GM12878 (cell line): ENCODE measurements around the gene BSCL2. TPM values are rescaled to one million over a fixed set of nuclear protein-coding genes. Genes with fewer than 3 reads are reported as not detected.

ENCODE experiments used
- BCL3 ChIP-seq: IDR thresholded peaks from 2 replicates; pipeline ENCODE4 v1.6.1; 2011; ENCODE audit warnings: borderline replicate concordance, low read depth, mild to moderate bottlenecking, moderate library complexity, low read length; ENCODE audit not compliant: insufficient read depth, poor library complexity, severe bottlenecking
- CHD1 ChIP-seq: IDR thresholded peaks from 2 replicates; pipeline ENCODE4 v1.6.1; 2012; ENCODE audit warnings: low read depth, low read length, improper control_type of control experiment
- ETV6 ChIP-seq, 2 experiments: fragments of 450-650 bp in 1 of 2; IDR thresholded peaks in 1 of 2; conservative IDR thresholded peaks in 1 of 2; 2 replicates each; pipeline ENCODE4 v1.6.1; 2014; ENCODE audit warnings: antibody characterized with exemption in 1 of 2, borderline replicate concordance in 1 of 2, low read depth in 1 of 2, mild to moderate bottlenecking in 1 of 2, moderate library complexity in 1 of 2
- FOXM1 ChIP-seq: IDR thresholded peaks from 2 replicates; pipeline ENCODE4 v1.6.1; 2012; ENCODE audit warnings: low read depth, mild to moderate bottlenecking, inconsistent platforms, low read length, moderate library complexity
- GABPA ChIP-seq: IDR thresholded peaks from 2 replicates; pipeline ENCODE4 v1.6.1; 2014; ENCODE audit warnings: antibody characterized with exemption, low read depth, mild to moderate bottlenecking, inconsistent platforms
- IKZF2 ChIP-seq, 2 experiments: fragments of 450-650 bp; IDR thresholded peaks; 2 replicates each; pipeline ENCODE4 v1.6.1; 2017; ENCODE audit warnings: mild to moderate bottlenecking in 2 of 2, moderate library complexity in 2 of 2
- JUND ChIP-seq: IDR thresholded peaks from 2 replicates; pipeline ENCODE4 v1.6.1; 2012; ENCODE audit warnings: low read depth, mild to moderate bottlenecking, low read length, improper control_type of control experiment, moderate library complexity
- MEF2B ChIP-seq: fragments of 450-650 bp; IDR thresholded peaks from 2 replicates; pipeline ENCODE4 v1.6.1; 2018; ENCODE audit warnings: mild to moderate bottlenecking, moderate library complexity; ENCODE audit not compliant: partially characterized antibody, poor library complexity, severe bottlenecking
- NFXL1 ChIP-seq: fragments of 450-650 bp; IDR thresholded peaks from 2 replicates; pipeline ENCODE4 v1.6.1; 2017; ENCODE audit warnings: antibody characterized with exemption, mild to moderate bottlenecking, borderline replicate concordance
- NKRF ChIP-seq: fragments of 450-650 bp; conservative IDR thresholded peaks from 2 replicates; pipeline ENCODE4 v1.6.1; 2017; ENCODE audit warnings: mild to moderate bottlenecking, moderate library complexity
- NR2C1 ChIP-seq: fragments of 450-650 bp; IDR thresholded peaks from 2 replicates; pipeline ENCODE4 v1.6.1; 2017; ENCODE audit warnings: antibody characterized with exemption, mild to moderate bottlenecking, moderate library complexity
- REST ChIP-seq: IDR thresholded peaks from 2 replicates; pipeline ENCODE4 v1.6.1; 2012; ENCODE audit warnings: mild to moderate bottlenecking, low read depth, low read length
- SMAD1 ChIP-seq: fragments of 450-650 bp; IDR thresholded peaks from 2 replicates; pipeline ENCODE4 v1.6.1; 2018; ENCODE audit warnings: mild to moderate bottlenecking, low read depth; ENCODE audit not compliant: partially characterized antibody
- SREBF1 ChIP-seq: IDR thresholded peaks from 2 replicates; pipeline ENCODE4 v1.6.1; 2012; ENCODE audit warnings: mild to moderate bottlenecking, low read length
- TAF1 ChIP-seq: IDR thresholded peaks from 2 replicates; pipeline ENCODE4 v1.6.1; 2011; ENCODE audit warnings: mild to moderate bottlenecking, low read depth, low read length, borderline replicate concordance
- WRNIP1 ChIP-seq: IDR thresholded peaks from 2 replicates; pipeline ENCODE4 v1.6.1; 2011; ENCODE audit warnings: low read depth, low read length, improper control_type of control experiment, borderline replicate concordance
- ZNF687 ChIP-seq: fragments of 450-650 bp; IDR thresholded peaks from 2 replicates; pipeline ENCODE4 v1.6.1; 2017; ENCODE audit warnings: mild to moderate bottlenecking, moderate library complexity
- polyA plus RNA-seq, 11 experiments: library from polyadenylated mRNA; depleted of rRNA in 4 of 11; unstranded in 6 of 11; stranded (reverse) in 5 of 11; fragments of >200 nt; fragmentation: Nextera tagmentation in 4 of 11; fragmentation: Illumina TruSeq in 1 of 11; extraction: Ambion mirVana in 4 of 11; extraction: Trizol in 1 of 11; gene quantifications; 1 replicate in 1 of 11; 2 replicates in 10 of 11; pipeline versions ENCODE4 v1.2.1 to v1.2.3, GENCODE V29; 2011 to 2016; ENCODE audit warnings: inconsistent platforms in 2 of 11, missing spikeins in 2 of 11, low read depth in 1 of 11
- total RNA-seq, 4 experiments: library from RNA; depleted of rRNA in 3 of 4; stranded (reverse); fragments of >200 nt in 3 of 4; fragmentation: Illumina TruSeq in 1 of 4; extraction: Trizol in 1 of 4; gene quantifications; 2 replicates each; pipeline versions ENCODE4 v1.2.1 to v1.2.3, GENCODE V29; 2013 to 2021

BSCL2 gene
- total and polyA plus RNA-seq, 10 of the 15 experiments (the other 5 are each of a cell fraction or from before 2014, with no cell fraction given): 12.3 to 57.9 (median 21.8) TPM

GRCh38 chr11:62709247-62710000, 2.2 kb upstream of the BSCL2 start (continued):
- TF ChIP-seq REST: no peak
- 0 out of 2 replicates have a peak, but pooled peaks have one; percentile 71 for TF ChIP-seq CHD1
- 0 out of 2 replicates have a peak, but pooled peaks have one; percentile 30 for TF ChIP-seq SREBF1
- TF ChIP-seq BCL3: peak; percentile 73
- TF ChIP-seq SMAD1: peak; percentile 54
- peak; percentile 95 for TF ChIP-seq NR2C1
- TF ChIP-seq TAF1: peak; percentile 88
- no peak for TF ChIP-seq FOXM1
- TF ChIP-seq WRNIP1: no peak
- TF ChIP-seq JUND: no peak
- TF ChIP-seq MEF2B: no peak
- 0 out of 4 replicates have a peak, but pooled peaks of 1 of the 2 experiments have one; percentile 33 for TF ChIP-seq IKZF2 (IDR thresholded peaks at IDR 0.05)
- no peak for TF ChIP-seq NFXL1
- TF ChIP-seq NKRF: peak; percentile 52
- TF ChIP-seq ZNF687: no peak
- peak; percentile 81 for TF ChIP-seq GABPA
- TF ChIP-seq ETV6 (conservative IDR thresholded peaks at IDR 0.05 in 1 of 2, IDR thresholded peaks at IDR 0.05 in 1 of 2; ENCODE audit: borderline replicate concordance in 1 of 2, low read depth in 1 of 2): no peak
